Endothelial cell of hepatic sinusoid (primary cell): ENCODE results near the gene EIF4G3.
"Not testable (repeated sequence)": the region's sequence is repeated elsewhere in the genome, so short reads cannot be mapped to it uniquely, and the experiment has no call there.

Experiments
- in situ Hi-C: cut with HindIII; loops from 2 replicates; pipeline ENCODE4 v1.10.0; 2017; ENCODE audit warnings: low sequenced_read_pairs

Gene EIF4G3

DNA sequence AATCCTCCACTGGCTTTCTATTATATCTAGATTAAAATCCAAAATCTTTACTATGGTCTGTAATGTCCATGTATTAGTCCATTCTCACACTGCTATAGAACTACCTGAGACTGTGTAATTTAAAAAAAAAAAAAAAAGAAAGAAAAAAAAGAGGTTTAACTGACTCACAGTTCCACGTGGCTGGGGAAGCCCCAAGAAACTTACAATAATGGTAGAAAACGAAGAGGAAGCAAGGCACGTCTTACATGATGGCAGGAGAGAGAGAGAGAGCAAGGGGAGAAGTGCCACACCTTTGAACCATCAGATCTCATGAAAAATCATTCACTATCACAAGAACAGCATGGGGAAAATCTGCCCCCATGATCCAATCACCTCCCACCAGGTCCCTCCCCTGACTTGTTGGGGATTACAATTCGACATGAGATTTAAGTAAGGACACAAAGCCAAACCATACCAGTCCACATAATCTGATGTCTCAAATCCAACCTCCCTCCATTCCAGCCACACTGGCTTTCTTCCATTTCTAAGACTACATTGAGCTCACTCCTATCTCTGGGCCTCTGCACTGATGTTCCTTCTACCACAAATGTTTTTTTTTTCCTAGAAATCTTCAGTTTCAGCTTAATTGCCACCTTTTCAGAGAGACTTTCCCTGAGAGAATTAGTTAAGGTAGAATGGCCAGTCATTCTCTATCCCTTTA is 92.4 kb downstream of the EIF4G3 start:
- in situ Hi-C loops = no loop called here

DNA sequence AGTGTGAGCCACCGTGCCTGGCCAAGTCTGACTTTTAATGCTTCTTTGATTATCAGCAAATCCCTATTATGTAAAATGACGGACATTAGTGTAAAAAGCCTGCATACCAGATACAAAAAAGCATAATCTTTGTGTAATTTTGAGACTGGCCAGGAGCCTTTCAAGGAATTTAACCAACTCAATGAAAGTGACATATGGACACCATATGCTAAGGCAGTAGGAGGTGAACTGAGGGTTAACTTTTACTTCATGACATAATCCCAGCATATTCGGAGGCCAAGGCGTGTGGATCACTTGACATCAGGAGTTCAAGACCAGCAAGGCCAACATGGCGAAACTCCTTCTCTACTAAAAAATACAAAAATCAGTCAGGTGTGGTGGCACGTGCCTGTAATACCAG is 94.6 kb downstream of the EIF4G3 start:
- in situ Hi-C loops = no loop called here

DNA sequence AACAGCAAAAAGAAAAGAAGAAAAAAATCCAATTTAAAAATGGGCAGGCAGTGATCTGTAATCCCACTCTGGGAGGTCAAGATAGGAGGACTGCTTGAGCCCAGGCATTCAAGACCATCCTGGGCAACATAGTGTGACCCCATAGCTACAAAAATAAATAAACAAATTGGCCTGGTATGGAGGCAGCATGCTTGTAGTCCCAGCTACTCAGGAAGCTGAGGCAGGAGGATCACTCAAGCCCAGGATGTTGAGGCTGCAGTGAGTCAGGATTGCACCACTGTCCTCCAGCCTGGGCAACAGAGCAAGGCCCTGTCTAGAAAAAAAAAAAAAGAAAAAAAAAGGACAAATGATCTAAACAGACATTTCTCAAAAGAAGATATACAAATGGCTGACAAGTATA is 99.6 kb downstream of the EIF4G3 start:
- in situ Hi-C loops = no loop called here

GRCh38 chr1:21072721-21073120 is 104.0 kb downstream of the EIF4G3 start:
- in situ Hi-C loops = no loop called here

GRCh38 chr1:21069549-21069948 is 107.1 kb downstream of the EIF4G3 start:
- in situ Hi-C loops = no loop called here

GRCh38 chr1:21068937-21069336 is 107.8 kb downstream of the EIF4G3 start:
- in situ Hi-C loops = no loop called here

GRCh38 chr1:21067551-21068227 is 109.0 kb downstream of the EIF4G3 start:
- in situ Hi-C loops = no loop called here

DNA sequence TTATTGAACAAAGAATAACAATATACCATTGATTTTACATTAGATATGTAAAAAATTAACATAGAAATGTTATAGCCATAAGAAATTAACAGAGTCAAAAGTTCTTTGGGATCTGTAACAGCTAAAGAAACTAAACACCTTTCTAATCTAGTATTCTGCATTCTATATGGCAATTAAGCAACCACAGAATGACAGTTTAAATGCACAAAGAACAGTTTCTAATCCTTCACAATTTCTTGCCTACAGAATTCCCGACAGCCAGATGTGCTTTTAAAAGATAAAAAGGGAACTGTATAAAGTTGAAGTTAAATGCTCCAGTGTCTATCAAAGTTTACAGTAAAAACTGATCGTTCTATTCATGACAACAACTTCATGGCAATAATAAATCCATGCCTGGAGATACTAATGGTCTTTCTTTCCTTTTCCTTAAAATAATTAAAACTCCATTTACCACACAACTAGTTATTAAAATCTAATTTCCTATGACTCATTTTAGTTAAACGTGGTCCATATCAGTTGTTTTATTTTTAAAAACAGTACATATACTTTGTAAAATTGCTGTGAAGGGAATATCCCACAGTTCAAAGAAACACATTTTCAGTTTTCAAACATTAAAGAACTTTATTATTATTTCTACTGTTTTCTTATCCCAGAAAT is 110.2 kb downstream of the EIF4G3 start:
- in situ Hi-C loops = no loop called here

DNA sequence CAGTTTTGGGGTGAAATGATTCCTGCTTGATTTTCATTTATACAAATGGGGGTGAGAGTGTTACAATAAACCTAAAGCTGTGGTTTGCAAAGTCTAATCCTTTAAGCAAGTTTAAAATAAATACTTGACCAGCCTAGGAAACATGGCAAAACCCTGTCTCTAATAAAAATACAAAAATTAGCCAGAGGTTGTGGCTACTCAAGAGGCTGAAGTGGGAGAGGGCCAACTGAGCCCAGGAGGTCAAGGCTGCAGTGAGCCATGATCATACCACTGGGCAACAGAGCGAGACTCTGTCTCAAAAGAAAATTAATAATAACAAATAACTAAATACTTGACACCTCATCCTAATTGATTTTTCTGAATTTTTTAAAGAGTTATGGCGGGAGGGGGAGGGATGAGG is 110.8 kb downstream of the EIF4G3 start:
- in situ Hi-C loops = no loop called here

- in situ Hi-C loops = no loop called here
These were observed 112.6 kb downstream of the EIF4G3 start for GRCh38 chr1:21064057-21064456.

GRCh38 chr1:21060523-21060922 is 116.2 kb downstream of the EIF4G3 start:
- in situ Hi-C loops = no loop called here

DNA sequence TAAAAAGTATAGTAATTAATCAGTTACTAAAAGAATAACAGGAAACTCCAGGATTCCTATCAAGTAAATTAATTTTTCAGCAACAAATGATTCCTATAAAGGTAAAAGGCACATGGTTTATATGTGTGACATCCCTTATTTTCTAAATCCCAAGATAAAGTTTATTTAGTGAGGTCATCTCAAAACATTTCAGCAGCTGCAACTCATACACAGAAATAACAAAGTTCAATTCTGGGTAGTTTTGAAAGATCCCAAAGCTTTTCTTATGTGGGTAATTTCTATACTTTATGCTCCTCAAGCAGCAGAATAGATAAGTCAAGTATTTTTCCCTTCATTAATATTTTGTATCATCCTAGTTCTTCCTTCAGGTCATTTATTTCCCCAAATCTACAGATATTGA is 117.7 kb downstream of the EIF4G3 start:
- in situ Hi-C loops = loop anchor here (5.0 kb wide), 1 partner anchor 58 kb away; no protein-coding TSS in a partner anchor

DNA sequence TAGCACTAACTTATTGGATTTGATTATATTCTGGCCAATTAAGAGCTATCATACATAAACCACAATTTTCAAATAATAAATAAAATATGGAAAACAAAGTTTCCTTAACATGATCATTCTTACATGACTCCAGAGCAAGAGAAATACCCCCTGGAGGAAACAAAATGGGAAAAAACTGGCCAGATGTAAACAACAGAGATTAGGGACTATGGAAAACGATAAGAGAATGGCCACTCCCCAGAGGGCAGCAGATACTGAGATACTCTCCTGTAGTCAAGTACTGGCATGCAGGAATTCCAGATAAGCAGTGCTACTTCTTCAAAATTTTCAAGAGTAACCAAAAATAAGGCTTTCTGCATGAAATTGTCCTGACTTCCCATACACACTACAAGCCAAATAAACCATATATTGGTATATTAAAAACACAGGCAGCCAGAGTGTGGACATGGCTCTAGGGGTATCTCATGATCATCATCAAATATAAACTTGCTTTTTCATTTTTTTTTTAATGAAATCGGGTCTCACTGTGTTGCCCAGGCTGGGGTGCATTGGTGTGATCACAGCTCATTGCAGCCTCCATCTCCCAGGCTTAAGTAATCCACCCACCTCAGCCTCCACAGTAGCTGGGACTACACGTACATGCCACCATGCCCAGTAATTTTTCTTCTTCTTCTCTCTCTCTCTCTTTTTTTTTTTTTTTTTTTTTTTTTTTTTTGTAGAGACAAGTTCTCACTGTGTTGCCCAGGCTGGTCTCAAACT is 118.5 kb downstream of the EIF4G3 start:
- in situ Hi-C loops = loop anchor here (5.0 kb wide), 1 partner anchor 59 kb away; no protein-coding TSS in a partner anchor

DNA sequence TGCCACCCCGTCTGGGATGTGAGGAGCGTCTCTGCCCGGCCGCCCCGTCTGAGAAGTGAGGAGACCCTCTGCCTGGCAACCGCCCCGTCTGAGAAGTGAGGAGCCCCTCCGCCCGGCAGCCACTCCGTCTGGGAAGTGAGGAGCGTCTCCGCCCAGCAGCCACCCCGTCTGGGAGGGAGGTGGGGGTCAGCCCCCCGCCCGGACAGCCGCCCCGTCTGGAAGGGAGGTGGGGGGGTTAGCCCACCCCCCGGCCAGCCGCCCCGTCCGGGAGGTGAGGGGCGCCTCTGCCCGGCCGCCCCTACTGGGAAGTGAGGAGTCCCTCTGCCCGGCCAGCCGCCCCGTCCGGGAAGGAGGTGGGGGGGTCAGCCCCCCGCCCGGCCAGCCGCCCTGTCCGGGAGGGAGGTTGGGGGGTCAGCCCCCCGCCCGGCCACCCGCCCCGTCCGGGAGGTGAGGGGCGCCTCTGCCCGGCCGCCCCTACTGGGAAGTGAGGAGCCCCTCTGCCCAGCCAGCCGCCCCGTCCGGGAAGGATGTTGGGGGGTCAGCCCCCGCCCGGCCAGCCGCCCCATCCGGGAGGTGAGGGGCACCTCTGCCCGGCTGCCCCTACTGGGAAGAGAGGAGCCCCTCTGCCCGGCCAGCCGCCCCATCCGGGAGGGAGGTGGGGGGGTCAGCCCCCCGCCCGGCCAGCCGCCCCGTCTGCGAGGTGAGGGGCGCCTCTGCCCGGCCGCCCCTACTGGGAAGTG is 123.3 kb downstream of the EIF4G3 start:
- in situ Hi-C loops = not testable (repeated sequence)

DNA sequence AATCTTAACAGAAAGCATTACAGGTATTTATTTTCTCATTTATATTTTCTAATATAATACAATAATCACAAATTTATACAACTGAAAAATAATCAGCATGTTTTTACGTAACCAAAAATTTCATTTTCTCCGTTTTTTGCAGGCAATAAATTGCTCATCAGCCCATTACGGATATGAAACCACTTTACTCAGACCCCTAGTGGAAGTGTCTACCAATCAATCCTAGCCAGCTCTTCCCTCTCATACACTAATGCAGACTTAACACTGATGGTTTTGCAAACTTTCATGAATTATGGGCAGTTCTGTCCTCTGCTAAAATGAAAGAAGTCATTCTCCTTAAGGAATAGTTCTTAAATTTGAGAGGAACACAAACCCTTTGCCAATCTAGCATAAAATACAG is 124.7 kb downstream of the EIF4G3 start:
- in situ Hi-C loops = no loop called here

DNA sequence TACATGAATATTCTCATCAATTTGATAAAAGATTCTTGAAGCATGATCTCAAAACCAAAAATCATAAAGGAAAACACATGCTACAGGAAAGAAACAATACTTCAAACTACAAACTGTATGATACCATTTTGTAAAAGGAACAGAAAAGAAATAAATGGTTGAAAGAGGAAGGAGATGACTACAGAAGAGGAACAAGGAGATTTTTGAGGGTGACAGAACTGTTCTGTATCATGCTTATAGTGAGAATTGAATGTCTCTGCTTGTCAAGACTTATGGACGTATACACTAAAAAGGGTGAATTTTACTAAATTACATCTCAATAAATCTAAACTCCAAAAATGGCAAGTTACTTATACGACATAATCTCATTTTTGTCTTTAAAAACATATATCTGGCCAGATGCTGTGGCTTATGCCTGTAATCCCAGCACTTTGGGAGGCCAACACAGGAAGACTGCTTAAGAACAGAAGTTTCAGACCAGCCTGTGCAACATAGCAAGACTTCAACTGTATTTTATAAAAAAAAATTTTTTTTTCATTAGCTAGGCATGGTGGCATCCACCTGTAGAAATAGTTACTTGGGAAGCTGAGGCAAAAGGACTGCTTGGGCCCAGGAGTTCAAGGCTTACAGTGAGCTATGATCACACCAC is 125.4 kb downstream of the EIF4G3 start:
- in situ Hi-C loops = no loop called here

DNA sequence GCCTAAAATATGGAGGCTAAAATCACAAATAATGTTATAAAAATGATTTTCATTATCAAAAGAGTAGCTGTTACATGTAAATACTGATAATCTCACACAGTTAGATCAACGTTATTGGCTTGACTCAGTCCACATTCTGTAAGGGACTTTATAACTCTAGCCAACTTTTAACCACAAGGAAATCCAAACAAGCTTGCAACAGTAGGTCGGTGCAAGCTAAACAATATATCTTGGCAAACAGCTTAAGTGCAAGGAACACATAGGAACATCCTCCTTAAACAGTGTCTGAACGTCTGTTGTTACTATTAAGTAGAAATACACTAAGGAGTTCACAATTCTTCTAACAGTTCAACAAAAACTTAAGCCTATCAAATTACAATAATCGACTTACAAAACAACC is 126.7 kb downstream of the EIF4G3 start:
- in situ Hi-C loops = no loop called here

- in situ Hi-C loops = loop anchor here (5.0 kb wide), 1 partner anchor 46 kb away; no protein-coding TSS in a partner anchor
These were observed 128.2 kb downstream of the EIF4G3 start for GRCh38 chr1:21048462-21048861.

GRCh38 chr1:21046132-21046531 is 130.6 kb downstream of the EIF4G3 start:
- in situ Hi-C loops = loop anchor here (5.0 kb wide), 1 partner anchor 44 kb away; no protein-coding TSS in a partner anchor

GRCh38 chr1:21045351-21045750 is 131.3 kb downstream of the EIF4G3 start:
- in situ Hi-C loops = loop anchor here (5.0 kb wide), 1 partner anchor 43 kb away; no protein-coding TSS in a partner anchor
